Measurements from ENCODE around the gene TSC22D4. TPM values are rescaled to one million over a fixed set of nuclear protein-coding genes. Genes with fewer than 3 reads are reported as not detected.

The TSC22D4 gene
- total RNA-seq, 1 donor, result 18.5 TPM

GRCh38 chr7:100490483-100491191 is 11.6 kb upstream of the TSC22D4 start:
- H3K79me2 ChIP-seq (ENCODE audit: insufficient read depth, low read length), result no peaks in the 10 kb centered on the region
- no peaks in the 10 kb centered on the region for H3K4me1 ChIP-seq (ENCODE audit: insufficient read depth, low read length)
- H3K4me2 ChIP-seq (ENCODE audit: insufficient read depth, low read length), result no peak overlapping the region
- H3K36me3 ChIP-seq (ENCODE audit: insufficient read depth, low read length), result no peaks in the 10 kb centered on the region
- H3K9me3 ChIP-seq (ENCODE audit: low read depth, low read length), result no peaks in the 10 kb centered on the region
- H2AFZ ChIP-seq (ENCODE audit: low read length), result no peak overlapping the region
- TF ChIP-seq, protein P1, sequence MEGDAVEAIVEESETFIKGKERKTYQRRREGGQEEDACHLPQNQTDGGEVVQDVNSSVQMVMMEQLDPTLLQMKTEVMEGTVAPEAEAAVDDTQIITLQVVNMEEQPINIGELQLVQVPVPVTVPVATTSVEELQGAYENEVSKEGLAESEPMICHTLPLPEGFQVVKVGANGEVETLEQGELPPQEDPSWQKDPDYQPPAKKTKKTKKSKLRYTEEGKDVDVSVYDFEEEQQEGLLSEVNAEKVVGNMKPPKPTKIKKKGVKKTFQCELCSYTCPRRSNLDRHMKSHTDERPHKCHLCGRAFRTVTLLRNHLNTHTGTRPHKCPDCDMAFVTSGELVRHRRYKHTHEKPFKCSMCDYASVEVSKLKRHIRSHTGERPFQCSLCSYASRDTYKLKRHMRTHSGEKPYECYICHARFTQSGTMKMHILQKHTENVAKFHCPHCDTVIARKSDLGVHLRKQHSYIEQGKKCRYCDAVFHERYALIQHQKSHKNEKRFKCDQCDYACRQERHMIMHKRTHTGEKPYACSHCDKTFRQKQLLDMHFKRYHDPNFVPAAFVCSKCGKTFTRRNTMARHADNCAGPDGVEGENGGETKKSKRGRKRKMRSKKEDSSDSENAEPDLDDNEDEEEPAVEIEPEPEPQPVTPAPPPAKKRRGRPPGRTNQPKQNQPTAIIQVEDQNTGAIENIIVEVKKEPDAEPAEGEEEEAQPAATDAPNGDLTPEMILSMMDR (IDR thresholded peaks at IDR 0.05; ENCODE audit: extremely low read depth, low read depth, low read length), result no peak
- peak; percentile 84 for DNase-seq (ENCODE audit: insufficient read length, low spot score, missing footprints)
- H3K4me3 ChIP-seq (ENCODE audit: insufficient read depth, low read length), result no peak overlapping the region
- H3K27ac ChIP-seq (ENCODE audit: low read depth, low read length), result no peak overlapping the region
- H3K27me3 ChIP-seq (ENCODE audit: insufficient read depth, low read length), result no peaks in the 10 kb centered on the region
- H4K20me1 ChIP-seq (ENCODE audit: insufficient read depth, low read length), result no peaks in the 10 kb centered on the region

GRCh38 chr7:100489824-100490223 is 10.8 kb upstream of the TSC22D4 start:
- Histone ChIP-seq H3K27ac (ENCODE audit: low read depth, low read length) (no peak overlapping the region), H3K4me1 (ENCODE audit: insufficient read depth, low read length) (no peaks in the 10 kb centered on the region), H3K4me3 (ENCODE audit: insufficient read depth, low read length) (no peak overlapping the region), H4K20me1 (ENCODE audit: insufficient read depth, low read length) (no peaks in the 10 kb centered on the region), H3K4me2 (ENCODE audit: insufficient read depth, low read length) (no peak overlapping the region), H3K9me3 (ENCODE audit: low read depth, low read length) (no peaks in the 10 kb centered on the region), H3K79me2 (ENCODE audit: insufficient read depth, low read length) (no peaks in the 10 kb centered on the region), H3K27me3 (ENCODE audit: insufficient read depth, low read length) (no peaks in the 10 kb centered on the region), H2AFZ (ENCODE audit: low read length) (no peak overlapping the region), H3K36me3 (ENCODE audit: insufficient read depth, low read length) (no peaks in the 10 kb centered on the region)
- peak; percentile 98 for DNase-seq (ENCODE audit: insufficient read length, low spot score, missing footprints)
- TF ChIP-seq, protein P1 (IDR thresholded peaks at IDR 0.05; ENCODE audit: extremely low read depth, low read depth, low read length), result no peak

DNA sequence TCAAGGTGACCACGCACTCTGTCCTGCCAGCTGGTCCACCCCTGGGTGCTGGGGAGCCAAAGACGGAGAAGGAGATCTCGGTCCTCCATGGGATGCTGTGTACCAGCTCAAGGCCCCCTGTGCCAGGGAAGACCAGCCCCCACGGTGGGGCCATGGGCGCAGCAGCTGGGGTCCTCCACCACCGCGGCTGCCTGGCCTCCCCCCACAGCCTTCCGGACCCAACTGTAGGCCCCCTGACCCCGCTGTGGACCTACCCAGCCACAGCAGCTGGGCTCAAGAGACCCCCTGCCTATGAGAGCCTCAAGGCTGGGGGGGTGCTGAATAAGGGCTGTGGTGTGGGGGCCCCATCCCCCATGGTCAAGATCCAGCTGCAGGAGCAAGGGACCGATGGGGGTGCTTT is 10.1 kb upstream of the TSC22D4 start:
- TF ChIP-seq, protein P1 (IDR thresholded peaks at IDR 0.05; ENCODE audit: extremely low read depth, low read depth, low read length), result no peak
- Histone ChIP-seq H3K4me2 (ENCODE audit: insufficient read depth, low read length) (no peak overlapping the region), H3K79me2 (ENCODE audit: insufficient read depth, low read length) (no peaks in the 10 kb centered on the region), H3K27me3 (ENCODE audit: insufficient read depth, low read length) (no peaks in the 10 kb centered on the region), H3K4me1 (ENCODE audit: insufficient read depth, low read length) (no peaks in the 10 kb centered on the region), H3K36me3 (ENCODE audit: insufficient read depth, low read length) (no peaks in the 10 kb centered on the region), H4K20me1 (ENCODE audit: insufficient read depth, low read length) (no peaks in the 10 kb centered on the region), H3K9me3 (ENCODE audit: low read depth, low read length) (no peaks in the 10 kb centered on the region), H2AFZ (ENCODE audit: low read length) (no peak overlapping the region), H3K27ac (ENCODE audit: low read depth, low read length) (no peak overlapping the region), H3K4me3 (ENCODE audit: insufficient read depth, low read length) (no peak overlapping the region)
- peak; percentile 54 for DNase-seq (ENCODE audit: insufficient read length, low spot score, missing footprints)

DNA sequence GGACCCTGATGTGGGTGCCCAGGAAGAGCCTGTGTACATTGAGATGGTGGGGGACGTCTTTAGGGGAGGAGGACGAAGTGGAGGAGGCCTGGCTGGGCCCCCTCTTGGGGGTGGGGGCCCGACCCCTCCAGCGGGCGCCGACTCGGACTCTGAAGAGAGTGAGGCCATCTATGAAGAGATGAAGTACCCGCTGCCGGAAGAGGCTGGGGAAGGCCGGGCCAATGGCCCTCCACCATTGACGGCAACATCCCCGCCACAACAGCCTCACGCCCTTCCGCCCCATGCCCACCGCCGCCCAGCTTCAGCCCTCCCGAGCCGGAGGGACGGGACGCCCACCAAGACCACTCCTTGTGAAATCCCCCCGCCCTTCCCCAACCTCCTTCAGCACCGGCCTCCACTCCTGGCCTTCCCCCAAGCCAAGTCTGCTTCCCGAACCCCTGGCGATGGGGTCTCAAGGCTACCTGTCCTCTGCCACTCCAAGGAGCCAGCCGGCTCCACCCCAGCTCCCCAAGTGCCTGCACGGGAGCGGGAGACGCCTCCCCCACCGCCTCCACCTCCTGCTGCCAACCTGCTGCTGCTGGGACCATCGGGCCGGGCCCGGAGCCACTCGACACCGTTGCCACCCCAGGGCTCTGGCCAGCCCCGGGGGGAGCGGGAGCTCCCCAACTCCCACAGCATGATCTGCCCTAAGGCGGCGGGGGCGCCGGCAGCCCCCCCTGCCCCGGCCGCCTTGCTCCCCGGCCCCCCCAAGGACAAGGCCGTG is 9.5 kb upstream of the TSC22D4 start:
- no peak overlapping the region for H3K27ac ChIP-seq (ENCODE audit: low read depth, low read length)
- H3K79me2 ChIP-seq (ENCODE audit: insufficient read depth, low read length), result no peaks in the 10 kb centered on the region
- TF ChIP-seq, protein P1 (IDR thresholded peaks at IDR 0.05; ENCODE audit: extremely low read depth, low read depth, low read length), result no peak
- H3K4me3 ChIP-seq (ENCODE audit: insufficient read depth, low read length), result no peak overlapping the region
- DNase-seq (ENCODE audit: insufficient read length, low spot score, missing footprints), result peak; percentile 73
- H3K36me3 ChIP-seq (ENCODE audit: insufficient read depth, low read length), result no peaks in the 10 kb centered on the region
- H2AFZ ChIP-seq (ENCODE audit: low read length), result no peak overlapping the region
- no peaks in the 10 kb centered on the region for H3K27me3 ChIP-seq (ENCODE audit: insufficient read depth, low read length)
- H4K20me1 ChIP-seq (ENCODE audit: insufficient read depth, low read length), result no peaks in the 10 kb centered on the region
- H3K4me1 ChIP-seq (ENCODE audit: insufficient read depth, low read length), result no peaks in the 10 kb centered on the region
- H3K9me3 ChIP-seq (ENCODE audit: low read depth, low read length), result no peaks in the 10 kb centered on the region
- H3K4me2 ChIP-seq (ENCODE audit: insufficient read depth, low read length), result no peak overlapping the region
